Activated CD4-positive, alpha-beta T cell treated with anti-CD3 and anti-CD28 coated beads, Interleukin-2, amount 10 ng/mL, durations not matched to agents 24 days and 14 days (primary cell): Measurements from ENCODE around the gene PPP3CA. TPM values are rescaled to one million over a fixed set of nuclear protein-coding genes. Genes with fewer than 3 reads are reported as not detected.

ENCODE experiments used
- DNase-seq: peaks from one replicate; pipeline ENCODE4 v3.0.0; 2022
- H3K27ac Mint-ChIP-seq: one replicate; pipeline ENCODE4 v1.8.0; 2022; ENCODE audit warnings: mild to moderate bottlenecking, mixed read lengths
- H3K27me3 Mint-ChIP-seq: one replicate; pipeline ENCODE4 v1.8.0; 2022; ENCODE audit warnings: mixed read lengths
- H3K36me3 Mint-ChIP-seq: one replicate; pipeline ENCODE4 v1.8.0; 2022; ENCODE audit warnings: low read depth, mild to moderate bottlenecking, mixed read lengths
- H3K4me1 Mint-ChIP-seq: one replicate; pipeline ENCODE4 v1.8.0; 2021; ENCODE audit warnings: mixed read lengths
- H3K4me3 Mint-ChIP-seq: one replicate; pipeline ENCODE4 v1.8.0; 2022; ENCODE audit warnings: mild to moderate bottlenecking, moderate library complexity, mixed read lengths
- H3K9me3 Mint-ChIP-seq: one replicate; pipeline ENCODE4 v1.8.0; 2021; ENCODE audit warnings: mixed read lengths
- intact Hi-C: fragments of 100-400 bp; cut with micrococcal nuclease; formaldehyde crosslinking; loops from one replicate; pipeline ENCODE4 v1.15.1; 2023
- total RNA-seq: library from RNA; stranded (reverse); gene quantifications from 2 replicates; pipeline ENCODE4 v1.2.3, GENCODE V29; 2022

Gene PPP3CA
- total RNA-seq, 1 donor from 2014 or later = 7.1 TPM

- no peak overlapping the region for H3K27ac Mint-ChIP-seq
- DNase-seq = no peak
- peaks cover 3% of the 10 kb centered on the region for H3K27me3 Mint-ChIP-seq
Measured at GRCh38 chr4:101315786-101316185, 31.5 kb downstream of the PPP3CA start.

GRCh38 chr4:101315041-101315440 lies 32.3 kb downstream of the PPP3CA start:
- H3K27me3 Mint-ChIP-seq = no peaks in the 10 kb centered on the region
- no peak overlapping the region for H3K27ac Mint-ChIP-seq
- H3K4me1 Mint-ChIP-seq = no peaks in the 10 kb centered on the region
- DNase-seq = no peak
- H3K36me3 Mint-ChIP-seq = no peaks in the 10 kb centered on the region
- intact Hi-C loops = no loop called here
- H3K9me3 Mint-ChIP-seq = peaks cover 9% of the 10 kb centered on the region
- no peak overlapping the region for H3K4me3 Mint-ChIP-seq

More at GRCh38 chr4:101315786-101316185, 31.5 kb downstream of the PPP3CA start:
- Mint-ChIP-seq H3K36me3 (no peaks in the 10 kb centered on the region), H3K4me1 (no peaks in the 10 kb centered on the region), H3K4me3 (no peak overlapping the region), H3K9me3 (peaks cover 9% of the 10 kb centered on the region)
- intact Hi-C loops = no loop called here

GRCh38 chr4:101309925-101310324 lies 37.4 kb downstream of the PPP3CA start:
- Mint-ChIP-seq H3K36me3 (no peaks in the 10 kb centered on the region), H3K4me3 (no peak overlapping the region), H3K27ac (no peak overlapping the region), H3K4me1 (peaks cover 12% of the 10 kb centered on the region), H3K9me3 (no peaks in the 10 kb centered on the region), H3K27me3 (no peaks in the 10 kb centered on the region)
- intact Hi-C loops = no loop called here
- no peak for DNase-seq

GRCh38 chr4:101307899-101308298 lies 39.4 kb downstream of the PPP3CA start:
- H3K4me3 Mint-ChIP-seq = no peak overlapping the region
- no peak for DNase-seq
- peaks cover 3% of the 10 kb centered on the region for H3K27me3 Mint-ChIP-seq
- H3K9me3 Mint-ChIP-seq = no peaks in the 10 kb centered on the region
- H3K27ac Mint-ChIP-seq = no peak overlapping the region
- no peaks in the 10 kb centered on the region for H3K36me3 Mint-ChIP-seq
- intact Hi-C loops = no loop called here
- H3K4me1 Mint-ChIP-seq = peaks cover 12% of the 10 kb centered on the region

- no peak for DNase-seq
- no peak overlapping the region for H3K4me3 Mint-ChIP-seq
- H3K9me3 Mint-ChIP-seq = no peaks in the 10 kb centered on the region
- H3K27ac Mint-ChIP-seq = no peak overlapping the region
- H3K27me3 Mint-ChIP-seq = peaks cover 3% of the 10 kb centered on the region
- intact Hi-C loops = no loop called here
- no peaks in the 10 kb centered on the region for H3K36me3 Mint-ChIP-seq
- H3K4me1 Mint-ChIP-seq = peaks cover 12% of the 10 kb centered on the region
Measured at GRCh38 chr4:101306764-101307615, 40.3 kb downstream of the PPP3CA start.

- peak overlapping the region; percentile 25 for H3K4me3 Mint-ChIP-seq
- intact Hi-C loops = no loop called here
- no peak for DNase-seq
- H3K9me3 Mint-ChIP-seq = no peaks in the 10 kb centered on the region
- H3K36me3 Mint-ChIP-seq = no peaks in the 10 kb centered on the region
- H3K27me3 Mint-ChIP-seq = peaks cover 3% of the 10 kb centered on the region
- peak overlapping the region; percentile 10 for H3K27ac Mint-ChIP-seq
- H3K4me1 Mint-ChIP-seq = peaks cover 12% of the 10 kb centered on the region
Measured at GRCh38 chr4:101306225-101306624, 41.1 kb downstream of the PPP3CA start.

- no peaks in the 10 kb centered on the region for H3K36me3 Mint-ChIP-seq
- peaks cover 3% of the 10 kb centered on the region for H3K27me3 Mint-ChIP-seq
- no peak overlapping the region for H3K4me3 Mint-ChIP-seq
- H3K4me1 Mint-ChIP-seq = peaks cover 12% of the 10 kb centered on the region
- intact Hi-C loops = loop anchor here (2.0 kb wide), 1 partner anchor 24 kb away; no protein-coding TSS in a partner anchor
- DNase-seq = no peak
- no peak overlapping the region for H3K27ac Mint-ChIP-seq
- no peaks in the 10 kb centered on the region for H3K9me3 Mint-ChIP-seq
Measured at GRCh38 chr4:101304916-101305315, 42.4 kb downstream of the PPP3CA start.

GRCh38 chr4:101299899-101300540 lies 47.3 kb downstream of the PPP3CA start:
- H3K36me3 Mint-ChIP-seq = no peaks in the 10 kb centered on the region
- no peak overlapping the region for H3K27ac Mint-ChIP-seq
- H3K9me3 Mint-ChIP-seq = no peaks in the 10 kb centered on the region
- no peaks in the 10 kb centered on the region for H3K4me1 Mint-ChIP-seq
- no peak for DNase-seq
- no peak overlapping the region for H3K4me3 Mint-ChIP-seq
- H3K27me3 Mint-ChIP-seq = peaks cover 8% of the 10 kb centered on the region
- intact Hi-C loops = no loop called here

- DNase-seq = no peak
- Mint-ChIP-seq H3K4me3 (no peak overlapping the region), H3K4me1 (no peaks in the 10 kb centered on the region), H3K36me3 (no peaks in the 10 kb centered on the region), H3K9me3 (no peaks in the 10 kb centered on the region), H3K27ac (no peak overlapping the region), H3K27me3 (peaks cover 8% of the 10 kb centered on the region)
- intact Hi-C loops = no loop called here
Measured at GRCh38 chr4:101299021-101299420, 48.3 kb downstream of the PPP3CA start.

- intact Hi-C loops = no loop called here
- Mint-ChIP-seq H3K4me1 (no peaks in the 10 kb centered on the region), H3K27ac (no peak overlapping the region), H3K9me3 (no peaks in the 10 kb centered on the region), H3K4me3 (no peak overlapping the region), H3K36me3 (no peaks in the 10 kb centered on the region), H3K27me3 (peaks cover 5% of the 10 kb centered on the region)
- no peak for DNase-seq
Measured at GRCh38 chr4:101295691-101296090, 51.6 kb downstream of the PPP3CA start.

GRCh38 chr4:101294597-101294996 lies 52.7 kb downstream of the PPP3CA start:
- Mint-ChIP-seq H3K4me3 (no peak overlapping the region), H3K27me3 (peaks cover 5% of the 10 kb centered on the region), H3K27ac (no peak overlapping the region), H3K4me1 (no peaks in the 10 kb centered on the region), H3K36me3 (no peaks in the 10 kb centered on the region), H3K9me3 (no peaks in the 10 kb centered on the region)
- intact Hi-C loops = no loop called here
- no peak for DNase-seq

- intact Hi-C loops = no loop called here
- Mint-ChIP-seq H3K27me3 (peaks cover 5% of the 10 kb centered on the region), H3K4me3 (no peak overlapping the region), H3K4me1 (peaks cover 2% of the 10 kb centered on the region), H3K27ac (no peak overlapping the region), H3K36me3 (no peaks in the 10 kb centered on the region), H3K9me3 (no peaks in the 10 kb centered on the region)
- no peak for DNase-seq
Measured at GRCh38 chr4:101292901-101293300, 54.4 kb downstream of the PPP3CA start.

- no peak overlapping the region for H3K27ac Mint-ChIP-seq
- H3K9me3 Mint-ChIP-seq = no peaks in the 10 kb centered on the region
- H3K4me3 Mint-ChIP-seq = no peak overlapping the region
- DNase-seq = no peak
- H3K36me3 Mint-ChIP-seq = no peaks in the 10 kb centered on the region
- H3K4me1 Mint-ChIP-seq = peaks cover 2% of the 10 kb centered on the region
- intact Hi-C loops = no loop called here
- H3K27me3 Mint-ChIP-seq = peaks cover 4% of the 10 kb centered on the region
Measured at GRCh38 chr4:101292214-101292613, 55.1 kb downstream of the PPP3CA start.

GRCh38 chr4:101291198-101291597 lies 56.1 kb downstream of the PPP3CA start:
- Mint-ChIP-seq H3K9me3 (no peaks in the 10 kb centered on the region), H3K27me3 (peaks cover 2% of the 10 kb centered on the region), H3K27ac (no peak overlapping the region), H3K36me3 (no peaks in the 10 kb centered on the region), H3K4me3 (no peak overlapping the region), H3K4me1 (peaks cover 2% of the 10 kb centered on the region)
- intact Hi-C loops = no loop called here
- DNase-seq = no peak
